Ascending aorta (tissue), 2 donors: ENCODE data around the gene ZBTB16. TPM values are rescaled to one million over a fixed set of nuclear protein-coding genes. Genes with fewer than 3 reads are reported as not detected.

ENCODE experiments used
- DNase-seq, 2 donors: peaks; one replicate each; pipeline ENCODE4 v3.0.0-alpha.2; 2019; ENCODE audit warnings: low spot score in 2 of 2
- H3K27ac ChIP-seq, 2 donors: fragments of 200-600 bp; sonication (generic); one replicate each; pipeline ENCODE4 v1.5.1; 2016 to 2017; ENCODE audit warnings: mild to moderate bottlenecking in 1 of 2
- H3K27me3 ChIP-seq: fragments of 200-600 bp; sonication (generic); one replicate; pipeline ENCODE4 v1.5.1; 2017
- H3K36me3 ChIP-seq, 2 donors: fragments of 200-600 bp; sonication (generic); one replicate each; pipeline ENCODE4 v1.5.1; 2016
- H3K4me1 ChIP-seq, 2 donors: fragments of 200-600 bp; sonication (generic); one replicate each; pipeline ENCODE4 v1.5.1; 2016 to 2017; ENCODE audit warnings: mild to moderate bottlenecking in 1 of 2
- H3K4me3 ChIP-seq, 2 donors: fragments of 200-600 bp; sonication (generic); one replicate each; pipeline ENCODE4 v1.5.1; 2016 to 2017; ENCODE audit warnings: mild to moderate bottlenecking in 1 of 2
- H3K9me3 ChIP-seq, 2 donors: fragments of 200-600 bp; sonication (generic); one replicate each; pipeline ENCODE4 v1.5.1; 2016
- intact Hi-C: fragments of 100-400 bp; cut with DNase I; formaldehyde crosslinking; loops from one replicate; pipeline ENCODE4 v1.15.1; 2023
- total RNA-seq: library from RNA; depleted of rRNA; stranded (reverse); fragments of >200 nt; gene quantifications from one replicate; pipeline ENCODE4 v1.1.0, GENCODE V29; 2016
- TF ChIP-seq, protein P1 (sequence below), 3 experiments: fragments of 200-600 bp in 2 of 3; fragments of 450-650 bp in 1 of 3; sonication (generic) in 2 of 3; IDR thresholded peaks; one replicate each; pipeline ENCODE4 v1.5.1; 2016 to 2019; ENCODE audit warnings: antibody characterized with exemption in 3 of 3, mild to moderate bottlenecking in 1 of 3, moderate library complexity in 1 of 3

ZBTB16 gene
- total RNA-seq, 1 donor from 2014 or later: 344 TPM

DNA sequence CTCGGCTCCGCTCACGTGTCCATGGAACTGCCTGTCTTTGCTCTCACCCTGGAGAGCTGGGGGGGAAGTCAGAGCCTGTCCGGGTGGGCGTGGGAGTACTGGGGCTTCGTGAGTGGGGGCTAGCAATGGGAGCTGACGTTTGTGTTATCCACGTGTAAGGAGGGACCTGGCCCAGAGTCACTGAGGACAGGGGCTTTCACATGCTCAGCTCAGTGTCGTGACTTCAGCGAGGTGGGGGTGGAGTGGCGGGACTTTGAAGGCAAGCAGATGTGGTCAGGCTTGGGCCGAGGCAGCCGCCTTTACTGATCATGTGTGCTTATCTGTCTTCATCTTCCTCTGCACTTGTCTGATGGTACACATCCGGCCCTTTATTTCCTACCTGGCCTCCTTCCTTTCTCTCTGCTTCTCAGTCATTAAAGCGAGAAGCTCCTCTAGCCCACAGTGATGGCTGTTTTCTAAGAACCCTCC lies 123.6 kb downstream of the ZBTB16 start:
- Histone ChIP-seq H3K4me3 (peak overlapping the region in 1 of 2 donors; percentile 23), H3K27ac (peak overlapping the region; percentile 86 to 99)
- intact Hi-C loops: loop anchor here (5.0 kb wide), 2 partner anchors 74 to 106 kb away; no protein-coding TSS in a partner anchor

DNA sequence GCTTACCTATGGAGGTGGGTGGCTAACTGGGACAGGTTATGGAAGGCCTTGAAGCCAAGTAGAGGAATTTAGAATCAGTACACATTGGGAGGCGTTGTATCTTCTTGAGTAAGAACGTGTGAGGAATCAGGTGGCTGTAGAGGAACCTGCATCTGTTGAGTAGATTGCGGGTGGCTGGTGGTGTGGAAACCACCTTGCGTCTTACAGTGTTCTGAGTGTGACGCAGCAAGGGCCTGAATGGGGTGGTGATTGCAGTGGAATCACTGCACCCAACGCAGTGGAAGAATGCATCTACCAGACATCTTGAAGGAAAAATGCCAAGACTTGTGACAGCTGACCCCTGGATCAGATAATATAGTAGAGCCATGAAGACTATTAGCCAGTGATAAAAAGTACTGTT lies 125.9 kb downstream of the ZBTB16 start:
- H3K4me1 ChIP-seq: peaks cover 28 to 55% of the 10 kb centered on the region in 2 donors
- peak overlapping the region; percentile 86 to 99 for H3K27ac ChIP-seq
- intact Hi-C loops: no loop called here
- H3K9me3 ChIP-seq: no peaks in the 10 kb centered on the region
- no peaks in the 10 kb centered on the region for H3K27me3 ChIP-seq
- no peak for DNase-seq
- TF ChIP-seq, protein P1, sequence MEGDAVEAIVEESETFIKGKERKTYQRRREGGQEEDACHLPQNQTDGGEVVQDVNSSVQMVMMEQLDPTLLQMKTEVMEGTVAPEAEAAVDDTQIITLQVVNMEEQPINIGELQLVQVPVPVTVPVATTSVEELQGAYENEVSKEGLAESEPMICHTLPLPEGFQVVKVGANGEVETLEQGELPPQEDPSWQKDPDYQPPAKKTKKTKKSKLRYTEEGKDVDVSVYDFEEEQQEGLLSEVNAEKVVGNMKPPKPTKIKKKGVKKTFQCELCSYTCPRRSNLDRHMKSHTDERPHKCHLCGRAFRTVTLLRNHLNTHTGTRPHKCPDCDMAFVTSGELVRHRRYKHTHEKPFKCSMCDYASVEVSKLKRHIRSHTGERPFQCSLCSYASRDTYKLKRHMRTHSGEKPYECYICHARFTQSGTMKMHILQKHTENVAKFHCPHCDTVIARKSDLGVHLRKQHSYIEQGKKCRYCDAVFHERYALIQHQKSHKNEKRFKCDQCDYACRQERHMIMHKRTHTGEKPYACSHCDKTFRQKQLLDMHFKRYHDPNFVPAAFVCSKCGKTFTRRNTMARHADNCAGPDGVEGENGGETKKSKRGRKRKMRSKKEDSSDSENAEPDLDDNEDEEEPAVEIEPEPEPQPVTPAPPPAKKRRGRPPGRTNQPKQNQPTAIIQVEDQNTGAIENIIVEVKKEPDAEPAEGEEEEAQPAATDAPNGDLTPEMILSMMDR (IDR thresholded peaks at IDR 0.05): no peak
- peaks cover 58 to 59% of the 10 kb centered on the region in 2 donors for H3K36me3 ChIP-seq
- H3K4me3 ChIP-seq: no peak overlapping the region

More for the DNA sequence above, 123.6 kb downstream of the ZBTB16 start:
- no peaks in the 10 kb centered on the region for H3K27me3 ChIP-seq
- H3K4me1 ChIP-seq: peaks cover 44 to 73% of the 10 kb centered on the region in 2 donors
- peaks cover 35 to 37% of the 10 kb centered on the region in 2 donors for H3K36me3 ChIP-seq
- no peak for DNase-seq
- no peaks in the 10 kb centered on the region for H3K9me3 ChIP-seq
- TF ChIP-seq, protein P1 (IDR thresholded peaks at IDR 0.05): no peak

DNA sequence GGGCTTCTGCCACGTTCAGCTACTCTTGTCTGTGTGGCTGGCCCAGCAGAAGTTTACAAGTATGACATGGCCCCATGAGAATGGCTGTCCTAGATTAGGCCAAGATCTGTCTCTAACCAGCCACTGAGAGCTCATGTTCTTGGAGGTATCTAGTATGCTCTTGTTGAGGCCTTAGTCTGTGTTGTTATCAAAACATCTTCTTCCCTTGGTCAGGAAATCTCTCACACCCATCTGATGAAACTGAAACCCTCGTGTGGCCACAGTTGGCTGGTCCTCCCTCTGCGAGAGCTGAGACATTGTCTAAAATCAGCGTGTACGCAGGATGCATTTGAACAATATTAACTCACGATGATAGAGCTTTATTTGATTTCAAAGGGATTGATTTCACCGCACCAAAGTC lies 127.7 kb downstream of the ZBTB16 start:
- no peak for DNase-seq
- H3K27me3 ChIP-seq: no peaks in the 10 kb centered on the region
- H3K36me3 ChIP-seq: peaks cover 65 to 76% of the 10 kb centered on the region in 2 donors
- no peak overlapping the region for H3K4me3 ChIP-seq
- H3K27ac ChIP-seq: peak overlapping the region; percentile 86 to 99
- TF ChIP-seq, protein P1 (IDR thresholded peaks at IDR 0.05): no peak
- no peaks in the 10 kb centered on the region for H3K9me3 ChIP-seq
- intact Hi-C loops: no loop called here
- peaks cover 15 to 38% of the 10 kb centered on the region in 2 donors for H3K4me1 ChIP-seq

DNA sequence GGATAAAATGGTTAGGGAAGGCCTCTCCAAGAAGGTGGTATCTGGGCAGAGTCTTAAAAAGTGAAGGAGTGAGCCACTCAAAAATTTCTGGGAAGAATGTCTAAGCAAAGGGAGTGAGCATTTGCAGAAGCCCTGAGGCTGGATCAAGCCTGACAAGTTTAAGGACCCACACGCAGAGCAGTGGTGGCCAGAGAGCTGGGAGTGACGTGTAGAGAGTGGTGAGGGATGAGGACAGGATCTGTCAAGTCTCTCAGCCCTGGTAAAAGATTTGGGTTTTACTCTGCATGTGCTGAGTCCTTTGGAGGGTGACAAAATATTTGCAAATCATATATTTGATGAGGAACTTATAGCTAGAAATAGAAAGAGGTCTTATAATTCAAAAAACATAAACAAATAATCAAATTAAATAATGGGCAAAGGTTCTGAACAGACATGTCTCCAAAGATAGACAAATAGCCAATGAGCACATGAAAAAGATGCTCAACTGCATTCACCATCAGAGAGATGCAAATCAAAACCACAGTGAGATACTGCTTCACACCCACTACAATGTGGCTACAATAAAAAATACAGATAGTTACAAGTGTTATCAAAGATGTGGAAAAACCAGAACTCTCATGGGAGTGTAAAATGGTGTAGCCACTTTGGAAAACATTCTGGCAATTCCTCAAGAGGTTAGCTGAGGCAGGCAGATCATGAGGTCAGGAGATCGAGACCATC lies 129.5 kb downstream of the ZBTB16 start:
- Histone ChIP-seq H3K4me1 (peaks cover 12 to 40% of the 10 kb centered on the region in 2 donors), H3K36me3 (peaks cover 76 to 88% of the 10 kb centered on the region in 2 donors), H3K9me3 (no peaks in the 10 kb centered on the region), H3K4me3 (no peak overlapping the region), H3K27ac (peak overlapping the region; percentile 12 to 41), H3K27me3 (no peaks in the 10 kb centered on the region)
- intact Hi-C loops: no loop called here
- TF ChIP-seq, protein P1 (IDR thresholded peaks at IDR 0.05): no peak
- DNase-seq: no peak

- Histone ChIP-seq H3K9me3 (no peaks in the 10 kb centered on the region), H3K36me3 (peaks cover 81 to 85% of the 10 kb centered on the region in 2 donors), H3K4me3 (no peak overlapping the region), H3K27ac (no peak overlapping the region), H3K27me3 (no peaks in the 10 kb centered on the region), H3K4me1 (peaks cover 18 to 43% of the 10 kb centered on the region in 2 donors)
- intact Hi-C loops: no loop called here
- TF ChIP-seq, protein P1 (IDR thresholded peaks at IDR 0.05): no peak
- DNase-seq: no peak
Measured at GRCh38 chr11:114190630-114191029, 131.1 kb downstream of the ZBTB16 start.
